Muscle of arm (tissue), 14 donors: ENCODE measurements around the gene NEK11. TPM values are rescaled to one million over a fixed set of nuclear protein-coding genes. Genes with fewer than 3 reads are reported as not detected.

Experiments
- DNase-seq: peaks from one replicate; pipeline ENCODE4 v3.0.0-alpha.2; 2013
- long read RNA-seq, 11 donors: transcript quantifications; one replicate each; lab custom pipeline, GENCODE V29; 2026
- polyA plus RNA-seq, 12 donors: library from polyadenylated mRNA; unstranded; fragments of 120-200 nt; gene quantifications; one replicate each; pipeline ENCODE4 v1.2.1, GENCODE V29; 2013; ENCODE audit not compliant: insufficient read length in 12 of 12

The NEK11 gene, protein sequence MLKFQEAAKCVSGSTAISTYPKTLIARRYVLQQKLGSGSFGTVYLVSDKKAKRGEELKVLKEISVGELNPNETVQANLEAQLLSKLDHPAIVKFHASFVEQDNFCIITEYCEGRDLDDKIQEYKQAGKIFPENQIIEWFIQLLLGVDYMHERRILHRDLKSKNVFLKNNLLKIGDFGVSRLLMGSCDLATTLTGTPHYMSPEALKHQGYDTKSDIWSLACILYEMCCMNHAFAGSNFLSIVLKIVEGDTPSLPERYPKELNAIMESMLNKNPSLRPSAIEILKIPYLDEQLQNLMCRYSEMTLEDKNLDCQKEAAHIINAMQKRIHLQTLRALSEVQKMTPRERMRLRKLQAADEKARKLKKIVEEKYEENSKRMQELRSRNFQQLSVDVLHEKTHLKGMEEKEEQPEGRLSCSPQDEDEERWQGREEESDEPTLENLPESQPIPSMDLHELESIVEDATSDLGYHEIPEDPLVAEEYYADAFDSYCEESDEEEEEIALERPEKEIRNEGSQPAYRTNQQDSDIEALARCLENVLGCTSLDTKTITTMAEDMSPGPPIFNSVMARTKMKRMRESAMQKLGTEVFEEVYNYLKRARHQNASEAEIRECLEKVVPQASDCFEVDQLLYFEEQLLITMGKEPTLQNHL
- 10 to 100 TPM in 3 of 12 donors, 1 to 10 TPM in 8, not detected in 1; 4.5 to 13.1 (median 8.5) TPM for polyA plus RNA-seq
- long read RNA-seq, donor 1, partial matches to known transcripts, result 6 of 6 reads
- long read RNA-seq, donor 1, other reads (novel, unspliced or antisense), result 0 of 6 reads
- long read RNA-seq, donor 2, partial matches to known transcripts, result 0 of 1 reads
- long read RNA-seq, donor 2, other reads (novel, unspliced or antisense), result 0 of 1 reads
- long read RNA-seq, donor 3, partial matches to known transcripts, result 5 of 5 reads
- long read RNA-seq, donor 3, other reads (novel, unspliced or antisense), result 0 of 5 reads
- long read RNA-seq, donor 4, result 0 reads
- long read RNA-seq, donor 5, result 0 reads
- long read RNA-seq, donor 6, result 0 reads
- long read RNA-seq, donor 7, result 0 reads
- long read RNA-seq, donor 8, result 0 reads
- long read RNA-seq, donor 9, result 0 reads
- long read RNA-seq, donor 10, partial matches to known transcripts, result 6 of 8 reads
- long read RNA-seq, donor 10, other reads (novel, unspliced or antisense), result 0 of 8 reads
- long read RNA-seq, donor 11, result 0 reads

DNA sequence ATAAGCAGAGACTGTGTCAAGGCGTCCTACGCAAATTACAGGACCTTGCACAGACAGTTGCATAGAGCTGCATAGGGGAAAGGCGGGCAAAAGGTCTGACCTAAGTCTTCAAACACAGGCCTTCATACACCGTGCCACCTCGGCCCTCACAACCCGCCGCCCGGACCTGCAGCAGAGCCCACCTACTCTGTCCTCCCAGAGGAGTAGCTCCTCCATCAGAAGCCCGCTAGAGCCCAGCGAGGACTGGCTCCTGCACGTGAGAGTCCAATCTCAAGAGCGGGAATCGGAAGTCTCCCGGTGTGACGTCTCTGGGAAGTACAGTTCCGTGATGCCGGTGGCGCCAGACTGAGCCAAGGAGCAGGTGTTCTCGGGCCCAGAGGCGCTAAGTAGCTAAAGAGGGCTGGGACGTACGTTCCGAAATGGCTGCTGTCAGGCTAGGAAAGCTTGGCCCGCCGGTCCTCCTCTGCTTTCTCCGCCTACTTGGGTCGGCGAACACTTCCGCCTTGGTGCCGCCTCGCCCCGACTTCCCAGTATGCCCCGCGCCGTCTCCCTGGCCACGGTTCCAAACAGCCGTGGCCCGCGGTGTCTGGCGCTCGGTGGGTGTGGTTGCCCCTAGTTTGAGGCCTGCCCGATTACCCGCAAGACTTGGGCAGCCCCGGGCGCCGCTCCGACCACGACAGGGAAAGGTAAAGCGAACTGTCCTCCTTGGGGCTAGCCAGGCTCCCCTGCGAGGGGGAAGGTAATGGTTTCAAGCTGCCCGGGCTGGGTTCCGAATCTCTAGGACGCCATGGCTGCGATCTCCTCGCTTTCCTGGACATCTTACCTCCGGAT, at the start of gene NEK11, which contains the start of gene ASTE1:
Gene NEK11, plus strand, starts transcription at position 557 of the 831 bp plus-strand sequence. CDS start 2,832 bp downstream, outside the sequence.
Gene ASTE1, minus strand, starts transcription at position 505 of the 831 bp plus-strand sequence. CDS start 1,519 bp downstream, outside the sequence.
- DNase-seq, result peak; percentile 91

DNA sequence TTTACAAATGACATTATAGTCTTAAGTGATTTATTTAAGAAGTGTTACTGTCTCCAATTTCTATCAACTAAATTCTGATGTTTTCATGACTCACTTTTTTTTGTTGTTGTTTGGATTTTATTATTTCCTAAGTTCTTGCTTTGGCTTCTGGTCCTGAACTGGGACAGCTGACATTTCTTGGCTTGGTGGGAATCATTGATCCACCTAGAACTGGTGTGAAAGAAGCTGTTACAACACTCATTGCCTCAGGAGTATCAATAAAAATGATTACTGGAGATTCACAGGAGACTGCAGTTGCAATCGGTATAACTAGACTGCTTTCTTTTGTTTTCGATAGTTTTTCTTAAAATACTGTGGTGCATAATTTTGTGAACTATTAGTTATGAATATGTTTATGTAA, 47.6 kb upstream of the NEK11 start:
- DNase-seq, result no peak

DNA sequence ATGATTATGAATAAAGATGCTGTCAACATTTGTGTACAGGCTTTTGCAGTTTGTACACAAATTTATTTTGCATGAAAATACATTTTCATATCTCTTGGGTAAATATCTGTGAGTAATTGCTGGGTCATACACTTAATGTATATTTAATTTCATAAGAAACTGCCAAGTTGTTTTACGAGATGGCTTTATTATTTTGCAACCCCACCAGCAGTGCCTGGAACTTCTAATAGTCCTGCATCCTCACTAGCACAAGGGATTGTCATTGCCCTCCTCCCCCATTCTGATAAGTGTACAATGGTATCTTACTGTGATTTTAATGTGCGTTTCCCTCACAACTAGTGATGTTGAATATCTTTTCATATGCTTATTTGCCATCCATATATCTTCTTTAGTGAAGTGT, 45.2 kb upstream of the NEK11 start:
- no peak for DNase-seq

DNA sequence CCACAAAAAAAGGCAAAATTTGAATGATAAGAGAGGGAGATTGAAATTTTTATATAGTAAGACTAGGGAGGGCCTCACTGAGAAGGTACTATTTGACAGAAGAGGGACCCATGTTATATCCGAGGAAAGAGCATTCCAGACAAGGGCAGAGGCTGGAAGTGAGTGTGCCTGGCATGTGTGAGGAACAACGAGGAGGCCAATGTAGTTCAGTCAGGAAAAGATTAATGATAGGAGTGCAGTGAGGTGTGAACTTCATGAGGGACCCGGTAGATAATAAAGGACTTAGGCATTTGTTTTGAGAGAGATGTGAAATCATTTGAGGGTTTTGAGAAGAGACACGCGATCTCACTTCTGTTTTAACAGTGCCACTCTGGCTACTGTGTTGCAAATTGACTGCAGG, 36.4 kb upstream of the NEK11 start:
- no peak for DNase-seq

DNA sequence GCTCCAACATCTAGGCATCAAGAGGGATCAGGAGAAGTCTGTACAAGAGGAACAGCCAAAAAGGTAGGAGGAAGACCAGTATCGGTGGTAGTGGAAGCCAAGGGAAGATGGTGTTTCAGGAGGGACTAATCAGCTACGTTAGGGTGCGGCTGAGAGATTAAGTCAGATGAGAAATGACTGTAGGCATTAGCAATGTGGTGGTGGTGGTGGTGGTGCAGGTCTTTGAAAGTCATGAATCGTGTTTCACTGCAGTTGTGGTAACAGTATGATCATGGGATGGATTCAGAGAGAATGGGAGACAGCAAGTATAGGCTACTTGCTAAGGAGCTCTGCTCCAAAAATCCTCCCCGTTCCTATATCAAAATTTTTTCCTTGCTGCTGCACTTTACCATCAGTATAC, 35.6 kb upstream of the NEK11 start:
- no peak for DNase-seq

DNA sequence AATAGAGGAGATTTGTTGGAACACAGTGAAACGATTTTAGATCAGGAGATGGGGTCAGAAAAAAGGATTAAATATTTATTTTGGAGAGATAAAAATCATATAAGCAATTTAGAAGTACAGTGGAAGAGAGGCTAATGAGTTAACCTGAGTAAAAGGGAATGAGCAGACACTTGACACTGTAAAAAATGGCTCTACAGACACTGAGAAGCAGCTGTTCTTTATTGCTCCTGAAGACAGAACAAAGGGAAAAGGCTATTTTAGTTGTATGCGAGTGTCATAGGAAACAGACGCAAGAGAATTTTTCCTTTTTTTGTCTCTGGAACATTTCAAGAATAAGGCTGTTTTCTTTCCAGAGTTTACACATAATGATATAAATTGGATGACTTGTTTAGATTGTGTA, 34.3 kb upstream of the NEK11 start:
- no peak for DNase-seq

DNA sequence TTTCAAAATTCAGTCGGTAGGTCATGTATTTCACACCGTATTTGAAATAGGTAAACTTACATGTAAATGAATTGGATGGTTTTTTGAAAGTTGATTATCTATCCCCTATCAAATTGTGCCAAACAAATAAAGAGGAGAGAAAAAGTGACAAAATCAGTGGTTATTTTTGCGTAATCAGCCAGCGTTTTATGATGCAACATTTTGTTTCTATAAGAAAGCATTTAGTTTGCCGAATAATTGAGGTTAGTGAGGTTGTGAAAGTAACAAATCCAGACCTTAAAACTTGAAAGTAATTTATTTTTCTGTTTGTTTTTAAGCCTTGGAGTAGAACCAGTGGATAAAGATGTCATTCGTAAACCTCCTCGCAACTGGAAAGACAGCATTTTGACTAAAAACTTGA, 29.4 kb upstream of the NEK11 start:
- no peak for DNase-seq

DNA sequence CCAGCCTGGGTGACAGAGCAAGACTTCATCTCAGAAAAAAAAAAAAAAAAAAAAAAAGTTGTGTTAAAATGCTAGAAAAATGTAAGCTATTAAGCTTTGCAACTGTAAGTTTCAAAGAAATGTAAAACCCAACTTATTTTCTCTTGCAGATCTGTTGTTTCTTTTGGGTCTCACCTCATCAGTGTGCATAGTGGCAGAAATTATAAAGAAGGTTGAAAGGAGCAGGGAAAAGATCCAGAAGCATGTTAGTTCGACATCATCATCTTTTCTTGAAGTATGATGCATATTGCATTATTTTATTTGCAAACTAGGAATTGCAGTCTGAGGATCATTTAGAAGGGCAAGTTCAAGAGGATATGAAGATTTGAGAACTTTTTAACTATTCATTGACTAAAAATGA, 25.6 kb upstream of the NEK11 start:
- DNase-seq, result no peak

DNA sequence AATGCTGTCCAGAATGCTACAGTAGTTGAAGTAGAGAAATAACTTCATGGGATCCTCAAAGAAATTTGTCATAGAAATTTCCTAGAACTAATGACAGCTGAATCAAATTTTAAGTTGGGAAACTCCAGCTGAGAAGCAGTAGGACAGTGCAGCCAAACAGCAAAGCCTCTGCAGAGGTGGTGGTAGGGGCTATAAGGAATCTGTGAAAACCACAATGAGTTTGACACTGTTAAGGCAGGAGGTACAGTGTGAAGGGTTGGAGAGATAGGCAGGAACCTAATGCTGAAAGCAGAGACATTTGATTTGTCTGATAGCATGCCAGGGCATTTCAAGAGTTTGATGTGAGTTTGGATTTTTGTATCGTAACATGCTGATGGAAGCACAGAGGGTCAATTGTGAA, 22.1 kb upstream of the NEK11 start:
- no peak for DNase-seq

DNA sequence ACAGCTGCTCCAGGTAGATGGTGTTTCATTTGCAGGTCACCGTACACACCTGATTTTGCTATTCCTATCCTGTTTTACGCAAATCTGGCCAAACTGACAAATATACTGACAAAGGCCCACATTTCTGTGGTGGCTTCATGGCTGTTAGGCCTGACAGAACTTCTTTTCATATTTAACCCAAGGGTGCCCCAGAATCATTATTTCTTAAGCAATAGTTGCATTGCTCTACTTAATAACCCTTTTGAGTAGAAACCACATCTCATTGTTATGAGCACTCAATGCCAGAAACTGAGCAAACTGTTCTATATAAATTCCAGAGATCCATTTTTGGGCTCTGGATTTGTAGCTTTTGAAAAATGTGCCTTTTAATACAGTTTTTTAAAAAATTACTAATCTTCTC, 19.4 kb upstream of the NEK11 start:
- DNase-seq, result no peak

DNA sequence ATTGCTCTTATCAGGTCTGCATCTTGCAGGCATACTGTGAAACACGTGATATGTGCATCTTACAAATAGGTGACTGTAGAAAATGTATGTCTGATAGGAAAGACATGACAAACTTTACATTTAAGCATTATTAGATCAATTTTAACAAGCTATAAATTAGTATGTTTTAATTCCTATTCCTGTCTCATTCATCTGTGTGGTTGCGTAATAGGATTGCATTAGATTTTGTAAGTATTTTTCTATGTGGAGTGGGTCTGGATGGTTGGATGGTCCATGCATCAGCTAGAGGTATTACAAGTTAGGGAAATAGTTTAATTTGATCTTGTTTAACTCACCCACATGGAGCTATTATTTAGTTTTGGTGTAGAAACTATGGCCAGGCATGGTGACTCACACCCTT, 18.9 kb upstream of the NEK11 start:
- DNase-seq, result no peak

DNA sequence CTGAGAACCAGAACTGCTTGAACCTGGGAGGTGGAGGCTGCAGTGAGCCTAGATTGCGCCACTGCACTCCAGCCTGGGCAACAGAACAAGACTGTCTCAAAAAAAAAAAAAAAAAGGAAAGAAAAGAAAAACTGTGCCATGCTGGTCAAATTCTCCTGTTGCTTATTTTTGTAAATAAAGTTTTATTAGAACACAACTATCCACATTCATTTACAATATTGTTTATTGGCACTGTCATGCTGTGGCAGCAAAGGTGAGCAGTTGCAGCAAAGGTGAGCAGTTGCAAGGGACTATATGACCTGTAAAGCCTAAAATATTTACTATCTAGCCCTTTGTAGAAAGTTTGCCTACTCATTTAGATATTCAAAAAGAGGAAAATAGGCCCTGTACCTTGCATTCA, 18.4 kb upstream of the NEK11 start:
- DNase-seq, result no peak

DNA sequence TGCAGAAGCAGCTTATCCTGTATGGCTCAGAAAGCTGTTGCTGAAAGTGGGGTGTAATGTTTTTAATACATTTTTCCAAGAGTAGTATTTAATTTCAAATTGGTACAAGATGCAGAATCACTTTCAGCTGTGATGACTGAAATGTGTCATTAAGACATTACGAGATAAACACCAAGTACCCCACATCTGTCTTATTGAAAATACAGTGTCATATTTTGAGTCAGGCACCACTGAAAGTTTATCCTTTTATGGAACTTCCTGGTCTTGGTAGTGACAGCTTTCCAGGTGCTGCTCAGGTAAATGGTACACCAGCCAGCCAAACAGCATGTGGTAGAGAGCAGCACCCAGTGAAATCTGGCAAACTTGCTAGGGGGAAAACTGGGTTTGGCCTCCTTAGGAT, 17.0 kb upstream of the NEK11 start:
- no peak for DNase-seq

DNA sequence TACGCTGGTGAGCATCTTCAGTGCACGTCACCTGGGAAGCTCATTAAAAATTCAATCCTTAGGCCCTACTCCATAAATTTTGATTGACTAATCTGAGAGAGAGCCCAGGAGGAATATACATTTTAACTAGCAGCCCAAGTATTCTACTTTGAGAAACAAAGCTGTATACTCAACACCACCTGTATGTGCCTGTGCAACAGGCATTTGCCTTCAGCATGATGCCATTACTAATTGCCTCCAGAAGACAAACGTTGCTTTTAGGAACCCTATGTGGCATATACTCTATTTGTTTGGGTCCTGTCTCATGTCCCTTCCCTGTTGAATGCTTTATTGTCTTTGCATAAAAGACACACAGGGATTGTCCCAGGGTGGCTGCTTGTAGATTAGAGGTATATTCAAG, 7.7 kb upstream of the NEK11 start:
- DNase-seq, result no peak

DNA sequence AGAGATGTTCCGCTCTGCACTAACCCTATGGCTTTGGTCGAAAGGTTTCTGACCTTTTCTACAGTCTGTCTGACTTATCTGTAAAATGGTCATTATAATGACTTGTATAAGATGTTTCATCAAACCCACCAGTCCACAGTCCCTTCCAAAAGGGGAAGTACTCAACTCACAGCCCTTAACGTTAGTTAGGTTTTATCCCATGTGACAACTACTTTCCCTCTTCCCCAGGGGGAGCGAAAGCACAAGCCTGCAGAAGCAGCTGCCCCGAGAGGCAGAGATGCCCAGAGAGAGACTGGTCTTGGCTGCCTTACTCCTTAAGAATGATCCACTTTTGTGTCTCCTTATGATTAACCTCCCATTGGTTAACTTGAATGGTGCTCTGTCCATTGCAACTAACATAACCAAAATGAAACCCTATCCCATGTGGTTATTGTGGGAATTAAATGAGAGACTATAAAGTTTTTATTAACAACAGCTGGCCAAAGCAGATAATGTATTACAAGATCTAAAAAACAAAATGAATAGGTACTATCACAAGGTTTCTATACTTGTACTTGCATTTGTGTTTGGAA, 6.5 kb upstream of the NEK11 start:
- DNase-seq, result no peak

DNA sequence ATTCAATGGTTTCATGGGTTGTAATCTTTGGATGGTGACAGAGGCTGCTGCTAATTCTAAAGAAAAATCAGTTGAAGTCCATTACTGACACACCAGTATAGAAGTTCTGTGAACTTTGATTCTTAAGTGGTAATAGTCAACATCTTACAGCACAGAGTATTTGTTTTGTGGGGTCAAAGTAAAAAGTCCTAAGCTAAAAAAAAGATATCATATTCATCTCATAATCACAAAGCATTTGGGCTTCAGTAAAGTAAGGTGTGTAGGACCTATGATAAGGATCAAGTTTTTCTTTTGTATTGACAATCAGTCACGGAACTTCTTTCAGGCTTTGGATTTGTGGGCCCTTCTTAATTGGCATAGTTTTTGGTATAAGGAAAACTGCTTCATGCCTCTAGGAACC, 1.1 kb upstream of the NEK11 start:
- DNase-seq, result no peak

DNA sequence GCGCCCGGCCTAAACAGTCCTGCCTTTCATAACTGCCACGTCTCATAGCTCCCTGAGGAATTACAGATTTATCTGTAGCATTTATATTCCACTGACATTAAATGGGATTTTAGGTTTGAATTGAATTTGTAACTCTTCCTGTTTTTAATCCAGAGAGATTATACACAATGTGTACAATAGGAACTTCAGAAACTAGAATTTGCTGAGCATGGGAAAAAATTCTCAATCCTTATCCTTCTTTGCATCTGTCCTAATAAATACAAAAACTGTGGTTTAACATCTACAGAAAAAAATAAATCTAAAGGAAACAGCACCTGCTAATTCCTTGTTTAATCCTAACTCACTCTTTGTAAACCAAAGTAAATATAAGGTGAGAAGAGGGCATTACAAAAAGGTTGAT, 2.2 kb downstream of the NEK11 start:
- no peak for DNase-seq

DNA sequence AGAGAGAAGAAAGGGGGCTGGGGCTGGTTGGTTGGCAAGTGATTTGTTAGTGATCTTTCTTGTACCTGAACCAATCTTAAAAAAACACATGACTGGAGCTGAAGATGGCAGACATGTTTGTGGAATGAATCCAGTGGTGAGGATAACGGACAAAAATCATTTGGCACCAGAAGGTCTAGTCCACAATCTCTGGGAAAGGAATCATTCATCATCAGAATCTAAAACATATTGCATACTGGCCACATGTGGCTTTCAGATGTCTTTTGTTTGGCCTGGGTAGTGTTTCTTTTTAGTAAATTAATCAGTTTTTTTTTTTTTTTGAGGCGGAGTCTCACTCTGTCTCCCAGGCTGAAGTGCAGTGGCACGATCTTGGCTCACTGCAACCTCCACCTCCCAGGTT, 5.0 kb downstream of the NEK11 start:
- DNase-seq, result no peak

DNA sequence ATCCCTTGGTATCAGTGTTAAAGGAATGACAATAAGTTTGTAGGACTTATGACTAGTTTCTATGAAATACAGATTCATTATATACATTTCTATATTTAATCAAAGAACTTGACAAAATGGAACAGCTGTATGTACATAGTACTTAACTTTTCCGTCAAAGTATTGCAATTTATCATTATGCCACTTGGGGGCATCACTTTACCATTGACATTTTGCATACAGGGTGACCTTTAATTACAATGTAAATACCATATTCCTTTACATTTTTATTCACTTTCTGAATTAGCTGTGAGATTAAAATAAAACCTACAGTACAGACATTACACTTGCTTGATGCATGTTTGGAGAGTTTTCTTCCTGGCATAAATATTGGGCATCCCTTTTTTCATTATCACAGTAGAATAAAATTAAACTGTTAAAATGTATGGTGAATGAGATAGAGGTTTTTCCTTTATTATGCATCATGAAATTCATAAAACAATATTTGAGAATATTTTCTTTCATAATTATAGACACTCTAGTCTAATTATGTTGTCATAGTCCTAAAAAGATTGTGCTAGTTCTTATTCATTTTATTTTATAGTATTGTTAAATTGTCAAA, 6.9 kb downstream of the NEK11 start:
- peak; percentile 39 for DNase-seq

DNA sequence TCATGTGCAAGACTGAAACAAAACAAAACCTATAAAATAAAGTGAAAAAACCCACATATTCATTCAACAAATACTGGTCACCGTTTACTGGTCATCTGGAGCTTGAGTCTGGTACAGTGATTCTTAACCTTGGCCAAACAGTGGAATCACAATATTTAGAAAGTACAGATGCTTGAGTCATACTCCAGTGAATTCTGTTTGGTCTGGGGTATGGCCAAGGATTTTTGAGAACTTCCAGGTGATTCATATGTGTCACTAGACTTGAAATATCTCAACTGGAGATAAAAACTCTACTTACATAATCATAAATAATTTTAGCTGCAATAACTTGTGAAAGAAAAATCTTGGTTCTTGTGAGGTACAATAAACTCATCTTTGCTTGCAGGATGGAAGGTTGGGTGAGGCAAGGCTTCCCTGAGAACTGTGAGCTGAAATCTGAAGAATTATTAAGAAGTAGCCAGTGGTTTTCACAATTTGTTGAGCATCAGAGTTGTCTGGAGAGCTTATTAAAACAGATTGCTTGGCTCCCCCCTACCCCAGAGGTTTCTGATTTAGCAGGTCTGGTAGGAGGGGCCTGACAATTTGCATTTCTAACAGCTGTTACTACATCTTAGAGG, 9.6 kb downstream of the NEK11 start:
- DNase-seq, result no peak
